Eye (tissue), 1 donor: Measurements from ENCODE around the gene ATAD3A.
"Not testable (repeated sequence)": the region's sequence is repeated elsewhere in the genome, so short reads cannot be mapped to it uniquely, and the experiment has no call there.

Source experiments
- DNase-seq: peaks from one replicate; pipeline ENCODE4 v3.0.0-alpha.2; 2015

ATAD3A gene

GRCh38 chr1:1490633-1491230 lies 21.2 kb upstream of the ATAD3A start:
- no peak for DNase-seq

GRCh38 chr1:1491601-1492000 lies 20.4 kb upstream of the ATAD3A start:
- no peak for DNase-seq

GRCh38 chr1:1494311-1494710 lies 17.7 kb upstream of the ATAD3A start:
- not testable (repeated sequence) for DNase-seq

GRCh38 chr1:1495461-1495975 lies 16.4 kb upstream of the ATAD3A start:
- not testable (repeated sequence) for DNase-seq

- DNase-seq = peak; percentile 87
Observed at GRCh38 chr1:1504777-1505365, 7.1 kb upstream of the ATAD3A start.

GRCh38 chr1:1505366-1505798 lies 6.6 kb upstream of the ATAD3A start:
- DNase-seq = peak; percentile 33

GRCh38 chr1:1505801-1506200 lies 6.2 kb upstream of the ATAD3A start:
- DNase-seq = not testable (repeated sequence)

- DNase-seq = no peak
Observed at GRCh38 chr1:1507305-1507704, 4.7 kb upstream of the ATAD3A start.

- DNase-seq = not testable (repeated sequence)
Observed at GRCh38 chr1:1508775-1509464, 3.0 kb upstream of the ATAD3A start.

- DNase-seq = not testable (repeated sequence)
Observed at GRCh38 chr1:1509465-1509850, 2.5 kb upstream of the ATAD3A start.

GRCh38 chr1:1510912-1511532 lies 940 bp upstream of the ATAD3A start:
- DNase-seq = no peak

GRCh38 chr1:1512425-1512824 lies 463 bp downstream of the ATAD3A start:
- DNase-seq = peak; percentile 11

- not testable (repeated sequence) for DNase-seq
Observed at GRCh38 chr1:1513675-1514074, 1.7 kb downstream of the ATAD3A start.

- DNase-seq = not testable (repeated sequence)
Observed at GRCh38 chr1:1514376-1514775, 2.4 kb downstream of the ATAD3A start.

- not testable (repeated sequence) for DNase-seq
Observed at GRCh38 chr1:1516923-1517322, 5.0 kb downstream of the ATAD3A start.

- DNase-seq = no peak
Observed at GRCh38 chr1:1517973-1518620, 6.1 kb downstream of the ATAD3A start.

- not testable (repeated sequence) for DNase-seq
Observed at GRCh38 chr1:1518621-1519007, 6.7 kb downstream of the ATAD3A start.

- DNase-seq = not testable (repeated sequence)
Observed at GRCh38 chr1:1519805-1520505, 8.0 kb downstream of the ATAD3A start.

GRCh38 chr1:1521331-1521730 lies 9.4 kb downstream of the ATAD3A start:
- no peak for DNase-seq

- not testable (repeated sequence) for DNase-seq
Observed at GRCh38 chr1:1522536-1522935, 10.6 kb downstream of the ATAD3A start.

- DNase-seq = not testable (repeated sequence)
Observed at GRCh38 chr1:1523226-1523625, 11.3 kb downstream of the ATAD3A start.

GRCh38 chr1:1523651-1524050 lies 11.7 kb downstream of the ATAD3A start:
- not testable (repeated sequence) for DNase-seq
